K562 (cell line): ENCODE data around the gene ANAPC13. TPM values are rescaled to one million over a fixed set of nuclear protein-coding genes. Genes with fewer than 3 reads are reported as not detected.
A peak's percentile ranks its signal among the peaks of the same experiment; 100 is the strongest.

ENCODE experiments used
- ARID1B ChIP-seq: fragments of 450-650 bp; IDR thresholded peaks from 2 replicates; pipeline ENCODE4 v1.6.1; 2016; ENCODE audit warnings: antibody characterized with exemption, mild to moderate bottlenecking, inconsistent platforms
- ARID2 ChIP-seq: fragments of 450-650 bp; IDR thresholded peaks from 2 replicates; pipeline ENCODE4 v1.6.1; 2017; ENCODE audit warnings: antibody characterized with exemption, mild to moderate bottlenecking
- CREB1 ChIP-seq, 2 experiments: sonication (generic) in 1 of 2; formaldehyde crosslinking in 1 of 2; IDR thresholded peaks; 2 replicates each; pipeline versions ENCODE4 v1.6.1 to v1.8.0; 2012 to 2022; ENCODE audit warnings: inconsistent platforms in 1 of 2, mild to moderate bottlenecking in 1 of 2, missing genetic modification reagents in 1 of 2, moderate library complexity in 1 of 2
- ILF3 ChIP-seq: fragments of 450-650 bp; IDR thresholded peaks from 2 replicates; pipeline ENCODE4 v1.6.1; 2018; ENCODE audit warnings: antibody characterized with exemption, mild to moderate bottlenecking, moderate library complexity, borderline replicate concordance
- IRF9 ChIP-seq: fragments of 450-650 bp; IDR thresholded peaks from 2 replicates; pipeline ENCODE4 v1.6.1; 2016; ENCODE audit warnings: missing biosample characterization, missing genetic modification characterization
- KAT7 ChIP-seq: sonication (generic); formaldehyde crosslinking; IDR thresholded peaks from 2 replicates; pipeline ENCODE4 v1.8.0; 2022; ENCODE audit warnings: missing genetic modification reagents, mild to moderate bottlenecking, borderline replicate concordance
- KLF10 ChIP-seq: fragments of 250-450 bp; sonication (Bioruptor Pico); IDR thresholded peaks from 2 replicates; pipeline ENCODE4 v1.6.1; 2021; ENCODE audit warnings: matching md5 sums
- LARP7 ChIP-seq: fragments of 450-650 bp; IDR thresholded peaks from 2 replicates; pipeline ENCODE4 v1.6.1; 2016
- MLX ChIP-seq, 2 experiments: fragments of 450-650 bp in 1 of 2; sonication (generic) in 1 of 2; formaldehyde crosslinking; conservative IDR thresholded peaks; 2 replicates each; pipeline versions ENCODE4 v1.4.0 to v1.8.1; 2020 to 2022; ENCODE audit warnings: mild to moderate bottlenecking in 1 of 2, missing genetic modification reagents in 1 of 2
- PURB ChIP-seq: sonication (generic); formaldehyde crosslinking; IDR thresholded peaks from 2 replicates; pipeline ENCODE4 v1.9.0; 2021; ENCODE audit warnings: low read depth, mild to moderate bottlenecking, missing genetic modification reagents
- SMAD3 ChIP-seq: fragments of 450-650 bp; formaldehyde crosslinking; conservative IDR thresholded peaks from 2 replicates; pipeline ENCODE4 v1.4.0; 2020; ENCODE audit warnings: mild to moderate bottlenecking
- TCF3 ChIP-seq: sonication (generic); formaldehyde crosslinking; IDR thresholded peaks from 2 replicates; pipeline ENCODE4 v1.4.0; 2020; ENCODE audit warnings: mild to moderate bottlenecking, missing genetic modification reagents
- TRIM25 ChIP-seq: fragments of 450-650 bp; IDR thresholded peaks from 2 replicates; pipeline ENCODE4 v1.7.0; 2016; ENCODE audit warnings: borderline replicate concordance
- ZBTB1 ChIP-seq: sonication (generic); formaldehyde crosslinking; IDR thresholded peaks from 2 replicates; pipeline ENCODE4 v1.8.1; 2023; ENCODE audit warnings: missing genetic modification reagents, low read depth, mild to moderate bottlenecking, borderline replicate concordance
- ZNF583 ChIP-seq: fragments of 250-450 bp; sonication (Bioruptor Pico); IDR thresholded peaks from 2 replicates; pipeline ENCODE4 v1.4.0; 2020
- ZNF589 ChIP-seq: fragments of 200-800 bp; sonication (Bioruptor generic); IDR thresholded peaks from 2 replicates; pipeline ENCODE4 v1.6.1; 2016; ENCODE audit warnings: low read depth, missing genetic modification characterization, missing compliant biosample characterization
- ZNF592 ChIP-seq: fragments of 450-650 bp; IDR thresholded peaks from 2 replicates; pipeline ENCODE4 v1.6.1; 2017; ENCODE audit warnings: antibody characterized with exemption, mild to moderate bottlenecking
- polyA plus RNA-seq, 8 experiments: library from polyadenylated mRNA; depleted of rRNA in 4 of 8; stranded (reverse) in 5 of 8; unstranded in 3 of 8; fragments of >200 nt; fragmentation: Nextera tagmentation in 2 of 8; fragmentation: Illumina TruSeq in 1 of 8; extraction: Ambion mirVana in 2 of 8; extraction: Trizol in 1 of 8; gene quantifications; 2 replicates each; pipeline versions ENCODE4 v1.2.1 to v1.2.3, GENCODE V29; 2011 to 2014; ENCODE audit warnings: inconsistent platforms in 1 of 8, missing spikeins in 1 of 8
- total RNA-seq, 7 experiments: library from RNA; depleted of rRNA in 6 of 7; stranded (reverse); fragments of >200 nt in 6 of 7; fragmentation: Illumina TruSeq in 2 of 7; extraction: Trizol in 2 of 7; gene quantifications; 2 replicates each; pipeline versions ENCODE4 v1.2.1 to v1.2.3, GENCODE V29; 2011 to 2021; ENCODE audit warnings: low replicate concordance in 1 of 7
- TF ChIP-seq, protein P1 (sequence below): sonication (generic); formaldehyde crosslinking; IDR thresholded peaks from 2 replicates; pipeline ENCODE4 v1.8.1; 2023; ENCODE audit warnings: mild to moderate bottlenecking, missing genetic modification reagents

The ANAPC13 gene
- total and polyA plus RNA-seq, 9 of the 15 experiments (the other 6 are each of a cell fraction or from before 2014, with no cell fraction given) = 48.5 to 238 (median 68.5) TPM

DNA sequence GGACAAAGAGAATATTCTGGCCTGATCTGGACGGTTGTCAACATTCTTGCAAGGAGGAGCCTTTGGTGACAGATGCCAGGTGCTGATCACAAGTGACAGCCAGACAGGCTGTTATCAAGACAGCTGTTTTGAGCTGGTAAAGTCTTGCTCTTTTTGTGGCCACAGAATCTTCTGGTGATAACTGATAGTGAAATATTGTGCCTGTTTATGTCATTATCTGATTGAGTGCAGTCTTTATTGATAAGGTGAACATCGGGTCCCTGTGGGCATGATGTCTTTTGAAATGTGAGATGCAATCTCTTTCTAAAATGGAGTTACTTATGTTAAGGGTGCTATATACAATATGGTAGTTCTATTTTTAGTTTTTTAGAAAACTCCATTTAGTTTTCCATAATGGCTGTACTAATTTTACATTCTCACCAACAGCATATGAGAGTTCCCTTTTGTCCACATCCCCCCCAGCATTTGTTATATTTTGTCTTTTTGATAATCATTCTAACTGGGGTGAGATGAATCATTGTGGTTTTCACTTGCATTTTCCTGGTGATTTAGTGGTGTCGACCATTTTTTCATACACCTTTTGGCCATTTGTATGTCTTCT, 10.8 kb upstream of the ANAPC13 start (continued):
- TF ChIP-seq, protein P1, sequence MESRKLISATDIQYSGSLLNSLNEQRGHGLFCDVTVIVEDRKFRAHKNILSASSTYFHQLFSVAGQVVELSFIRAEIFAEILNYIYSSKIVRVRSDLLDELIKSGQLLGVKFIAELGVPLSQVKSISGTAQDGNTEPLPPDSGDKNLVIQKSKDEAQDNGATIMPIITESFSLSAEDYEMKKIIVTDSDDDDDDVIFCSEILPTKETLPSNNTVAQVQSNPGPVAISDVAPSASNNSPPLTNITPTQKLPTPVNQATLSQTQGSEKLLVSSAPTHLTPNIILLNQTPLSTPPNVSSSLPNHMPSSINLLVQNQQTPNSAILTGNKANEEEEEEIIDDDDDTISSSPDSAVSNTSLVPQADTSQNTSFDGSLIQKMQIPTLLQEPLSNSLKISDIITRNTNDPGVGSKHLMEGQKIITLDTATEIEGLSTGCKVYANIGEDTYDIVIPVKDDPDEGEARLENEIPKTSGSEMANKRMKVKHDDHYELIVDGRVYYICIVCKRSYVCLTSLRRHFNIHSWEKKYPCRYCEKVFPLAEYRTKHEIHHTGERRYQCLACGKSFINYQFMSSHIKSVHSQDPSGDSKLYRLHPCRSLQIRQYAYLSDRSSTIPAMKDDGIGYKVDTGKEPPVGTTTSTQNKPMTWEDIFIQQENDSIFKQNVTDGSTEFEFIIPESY = no peak
- TF ChIP-seq SMAD3 (CRISPR knock-in tag) (peak; percentile 96), CREB1 (IDR thresholded peaks at IDR 0.05) (no peak), CREB1 (CRISPR knock-in tag; IDR thresholded peaks at IDR 0.05) (no peak), ZNF583 (CRISPR knock-in tag) (peak; percentile 93), MLX (CRISPR knock-in tag; conservative IDR thresholded peaks at IDR 0.05) (no peak), LARP7 (no peak), KAT7 (no peak), TCF3 (CRISPR knock-in tag) (peak; percentile 92), ILF3 (no peak), ZBTB1 (CRISPR knock-in tag) (no peak), ZNF589 (CRISPR knock-in tag) (peak; percentile 92), PURB (no peak), TRIM25 (no peak), ARID2 (no peak), ARID1B (peak; percentile 92), KLF10 (CRISPR knock-in tag) (no peak), ZNF592 (peak; percentile 98), IRF9 (tag) (peak; percentile 90)
